Measurements from ENCODE around the gene RBBP4.
"Not testable (repeated sequence)": the region's sequence is repeated elsewhere in the genome, so short reads cannot be mapped to it uniquely, and the experiment has no call there.

RBBP4 gene

GRCh38 chr1:32650752-32651460, at the start of gene RBBP4:
RBBP4 (plus strand) TSS chr1:32651208; CDS start chr1:32651307, 99 bp downstream.
- DNase-seq (ENCODE audit: low read depth in 3 of 3, low spot score in 1 of 3), result peak; percentile 94 to 97 (median 97)

- DNase-seq (ENCODE audit: low read depth in 3 of 3, low spot score in 1 of 3), result no peak
Observed at GRCh38 chr1:32605711-32606424, 45.1 kb upstream of the RBBP4 start.

DNA sequence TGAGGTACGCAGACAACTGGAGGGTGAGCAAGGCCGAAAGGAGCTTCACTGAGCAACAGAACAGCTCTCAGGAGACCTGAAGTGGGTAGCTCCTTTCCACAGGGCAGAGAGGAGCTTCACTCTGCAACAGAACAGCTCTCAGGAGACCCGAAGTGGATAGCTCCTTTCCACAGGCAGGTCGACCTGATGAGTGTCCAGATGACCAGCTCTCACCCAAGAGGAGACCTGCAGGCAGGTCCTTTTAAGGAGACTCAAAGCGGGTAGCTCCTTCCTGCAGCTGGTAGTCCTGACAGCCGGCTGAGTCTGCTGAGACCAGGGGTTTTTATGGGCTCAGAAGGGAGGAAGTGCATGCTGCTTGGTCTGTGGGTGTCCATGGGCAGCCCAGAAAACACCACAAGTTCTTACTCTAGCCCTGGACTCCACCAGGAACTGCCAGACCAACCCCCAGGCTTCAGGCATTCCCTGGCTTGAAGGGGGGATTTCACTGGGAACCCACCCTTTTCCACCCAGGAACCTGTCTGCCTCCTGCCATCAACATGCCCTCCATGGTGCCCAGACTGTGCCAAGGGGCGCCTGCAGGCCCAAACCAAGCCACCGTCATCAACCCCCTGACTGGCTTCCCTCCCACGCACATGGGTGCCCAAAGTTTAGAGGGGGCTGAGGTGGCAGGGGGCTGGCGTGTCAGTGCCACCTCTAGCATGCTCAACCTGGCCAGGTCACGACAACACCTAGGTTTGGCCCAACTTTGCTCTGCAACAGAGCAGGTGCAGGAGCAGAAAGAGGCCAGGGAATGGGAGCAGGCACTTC, 44.2 kb upstream of the RBBP4 start:
- DNase-seq (ENCODE audit: low read depth in 3 of 3, low spot score in 1 of 3), result no peak

DNA sequence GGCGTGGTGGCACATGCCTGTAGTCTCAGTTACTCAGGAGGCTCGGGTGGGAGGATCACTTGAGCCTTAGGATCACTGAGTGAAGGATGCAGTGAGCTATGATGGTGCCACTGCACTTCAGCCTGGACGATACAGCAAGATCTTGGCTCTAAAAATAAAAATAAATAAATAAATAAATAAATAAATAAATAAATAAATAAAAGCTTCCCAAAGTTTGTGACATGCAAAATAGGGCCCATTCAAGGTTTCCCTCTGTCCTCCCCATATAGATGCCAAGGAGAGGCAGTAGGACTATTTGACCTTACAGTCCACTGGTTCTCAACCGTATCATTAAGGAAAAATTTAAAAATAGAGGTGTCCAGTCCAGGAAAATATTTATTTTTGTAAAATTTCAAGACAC, 41.8 kb upstream of the RBBP4 start:
- DNase-seq (ENCODE audit: low read depth in 3 of 3, low spot score in 1 of 3), result no peak

DNA sequence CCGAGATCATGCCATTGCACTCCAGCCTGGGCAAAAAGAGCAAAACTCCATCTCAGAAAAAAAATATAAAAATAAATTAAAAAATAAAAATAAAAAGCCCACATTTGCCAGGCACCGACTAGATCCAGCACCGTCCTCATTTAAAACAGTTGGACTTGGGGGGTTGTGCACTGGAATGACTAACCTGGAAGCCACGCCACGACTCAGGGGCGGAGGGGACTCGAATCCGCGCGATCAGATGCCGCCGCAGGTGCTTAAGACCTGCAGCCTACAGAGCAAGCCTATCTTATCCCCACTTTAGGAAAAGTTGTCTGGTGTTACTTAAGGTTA, 39.2 kb upstream of the RBBP4 start:
- no peak for DNase-seq (ENCODE audit: low read depth in 3 of 3, low spot score in 1 of 3)

DNA sequence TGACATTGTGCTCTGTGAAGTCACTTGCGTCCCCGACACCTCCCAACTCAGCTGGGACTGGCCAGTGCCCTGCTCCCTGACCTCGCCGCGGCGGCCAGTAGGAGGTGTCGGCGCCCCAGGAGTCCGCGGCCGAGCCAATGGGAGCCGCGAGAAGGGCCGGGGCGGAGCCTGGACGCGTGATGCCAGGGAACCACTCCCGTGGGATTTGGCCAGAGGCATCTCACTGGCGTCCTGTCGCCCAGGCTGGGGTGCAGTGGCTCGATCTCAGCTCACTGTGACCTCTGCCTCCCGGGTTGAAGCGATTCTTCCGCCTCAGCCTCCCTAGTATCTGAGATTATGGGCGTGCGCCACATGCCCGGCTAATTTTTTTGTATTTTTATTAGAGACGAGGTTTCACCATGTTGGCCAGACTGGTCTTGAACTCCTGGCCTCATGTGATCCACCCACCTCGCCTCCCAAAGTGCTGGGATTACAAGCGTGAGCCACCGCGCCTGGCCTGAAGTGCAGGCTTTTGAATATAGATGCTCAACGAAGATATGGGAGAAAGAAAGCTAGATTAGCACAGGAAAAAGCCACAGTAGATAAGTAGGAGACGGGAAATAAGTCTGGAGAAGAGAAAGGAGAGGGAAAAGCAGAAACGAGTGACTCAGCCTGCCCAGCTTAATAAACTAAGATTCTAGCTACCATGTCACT, 38.7 kb upstream of the RBBP4 start:
- peak in 1 of 3 donors; percentile 18 for DNase-seq (ENCODE audit: low read depth in 3 of 3, low spot score in 1 of 3)

GRCh38 chr1:32613472-32613871, 37.5 kb upstream of the RBBP4 start:
- DNase-seq (ENCODE audit: low read depth in 3 of 3, low spot score in 1 of 3), result no peak

GRCh38 chr1:32618673-32619221, 32.3 kb upstream of the RBBP4 start:
- DNase-seq (ENCODE audit: low read depth in 3 of 3, low spot score in 1 of 3), result no peak

- no peak for DNase-seq (ENCODE audit: low read depth in 3 of 3, low spot score in 1 of 3)
Observed at GRCh38 chr1:32619701-32620485, 31.1 kb upstream of the RBBP4 start.

DNA sequence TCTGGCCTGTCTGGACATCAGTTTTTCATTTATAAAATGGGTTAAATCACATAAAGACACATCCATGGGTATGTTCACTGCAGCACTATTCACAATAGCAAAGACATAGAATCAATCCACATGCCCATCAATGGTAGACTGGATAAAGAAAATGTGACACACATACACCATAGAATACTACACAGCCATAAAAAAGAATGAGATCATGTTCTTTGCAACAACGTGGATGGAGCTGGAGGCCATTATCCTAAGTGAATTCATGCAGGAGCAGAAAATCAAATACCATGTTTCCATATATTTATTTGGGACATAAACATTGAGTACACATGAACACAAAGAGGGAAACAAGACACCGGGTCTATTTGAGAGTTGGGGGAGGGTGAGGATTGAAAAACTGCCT, 28.8 kb upstream of the RBBP4 start:
- DNase-seq (ENCODE audit: low read depth in 3 of 3, low spot score in 1 of 3), result no peak

- DNase-seq (ENCODE audit: low read depth in 3 of 3, low spot score in 1 of 3), result no peak
Observed at GRCh38 chr1:32622806-32623681, 28.0 kb upstream of the RBBP4 start.

GRCh38 chr1:32623775-32624174, 27.2 kb upstream of the RBBP4 start:
- no peak for DNase-seq (ENCODE audit: low read depth in 3 of 3, low spot score in 1 of 3)

- no peak for DNase-seq (ENCODE audit: low read depth in 3 of 3, low spot score in 1 of 3)
Observed at GRCh38 chr1:32626176-32626575, 24.8 kb upstream of the RBBP4 start.

GRCh38 chr1:32627596-32628162, 23.3 kb upstream of the RBBP4 start:
- DNase-seq (ENCODE audit: low read depth in 3 of 3, low spot score in 1 of 3), result no peak

- not testable (repeated sequence) for DNase-seq (ENCODE audit: low read depth in 3 of 3, low spot score in 1 of 3)
Observed at GRCh38 chr1:32630173-32630572, 20.8 kb upstream of the RBBP4 start.

DNA sequence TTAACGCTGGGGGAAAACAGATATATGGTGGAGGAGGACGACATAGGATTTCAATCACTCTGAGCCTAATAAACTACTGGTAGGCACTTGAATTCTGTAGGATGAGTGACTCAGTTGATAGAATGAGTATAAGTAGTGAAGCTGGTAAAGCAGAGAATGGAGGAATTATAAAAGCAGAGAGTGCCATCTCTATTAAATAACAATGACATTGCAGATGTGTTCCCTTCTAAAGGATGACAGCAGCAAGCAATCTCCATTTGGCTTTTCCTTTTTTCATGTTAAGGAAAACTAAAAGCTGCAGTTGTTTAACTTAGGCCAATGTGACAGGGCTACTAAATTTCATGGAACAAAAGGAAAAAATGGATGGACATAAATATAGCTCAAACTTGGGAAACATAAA, 18.2 kb upstream of the RBBP4 start:
- no peak for DNase-seq (ENCODE audit: low read depth in 3 of 3, low spot score in 1 of 3)

DNA sequence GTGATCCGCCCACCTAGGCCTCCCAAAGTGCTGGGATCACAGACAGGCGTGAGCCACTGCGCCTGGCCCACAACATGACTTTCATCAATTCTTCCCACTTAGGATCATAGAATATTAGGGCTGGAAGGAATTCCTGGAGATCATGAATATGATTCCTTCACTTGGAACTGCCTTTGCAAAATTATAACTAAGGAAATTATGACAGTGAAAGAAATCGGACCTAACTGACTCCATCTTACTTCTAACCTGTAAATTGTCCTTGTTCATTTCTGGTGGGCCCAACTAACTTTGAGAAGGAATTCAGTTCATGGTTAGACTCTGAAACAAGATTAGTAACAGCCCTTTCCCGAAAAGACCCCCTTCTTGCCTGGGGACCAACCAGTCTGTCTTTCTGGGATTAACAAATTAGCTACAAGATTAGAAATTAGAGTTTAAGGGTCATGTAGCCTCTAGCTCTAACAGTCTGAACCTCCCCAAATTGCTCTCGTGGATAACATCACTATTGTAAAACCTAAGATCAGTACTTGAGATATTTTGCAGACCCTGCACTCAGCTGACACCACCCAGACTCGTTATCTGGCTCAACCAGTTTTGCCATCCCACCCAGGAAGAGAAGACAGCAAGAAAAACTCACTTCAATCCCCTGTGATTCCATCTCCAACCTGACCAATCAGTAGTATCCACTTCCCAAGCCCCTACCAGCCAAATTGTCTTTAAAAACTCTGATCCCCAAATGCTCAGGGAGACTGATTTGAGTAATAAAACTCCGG, 15.3 kb upstream of the RBBP4 start:
- DNase-seq (ENCODE audit: low read depth in 3 of 3, low spot score in 1 of 3), result no peak

DNA sequence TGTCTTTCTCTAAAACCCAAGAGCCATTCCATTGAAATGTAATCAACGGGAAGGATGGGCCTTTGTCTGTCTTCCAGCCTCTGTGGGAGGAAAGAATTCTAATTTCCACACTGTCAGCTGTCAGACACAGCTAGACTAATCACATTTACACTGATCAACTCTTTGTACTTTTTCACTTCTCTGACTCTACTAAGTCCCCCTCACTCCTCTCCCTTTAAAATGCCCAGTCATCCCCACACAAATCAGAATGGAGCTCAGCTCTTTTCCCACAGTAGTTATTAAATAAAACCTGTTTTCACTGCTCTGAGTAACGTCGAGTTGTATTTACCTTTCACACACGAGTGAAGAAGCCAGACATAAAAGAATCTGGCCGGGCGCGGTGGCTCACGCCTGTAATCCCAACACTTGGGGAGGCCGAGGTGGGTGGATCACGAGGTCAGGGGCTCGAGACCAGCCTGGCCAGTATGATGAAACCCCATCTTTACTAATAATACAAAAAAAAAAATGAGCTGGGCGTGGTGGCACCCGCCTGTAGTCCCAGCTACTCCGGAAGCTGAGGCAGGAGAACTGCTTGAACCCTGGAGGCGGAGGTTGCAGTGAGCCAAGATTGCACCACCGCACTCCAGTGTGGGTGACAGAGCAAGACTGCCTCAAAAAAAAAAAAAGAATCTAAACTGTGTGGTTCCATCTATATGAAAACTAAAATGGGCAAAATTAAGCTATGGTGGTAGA, 13.9 kb upstream of the RBBP4 start:
- DNase-seq (ENCODE audit: low read depth in 3 of 3, low spot score in 1 of 3), result no peak

Data from stimulated activated CD4-positive, alpha-beta T cell treated with anti-CD3 and anti-CD28 coated beads, TNF-alpha, amount 100 ng/mL, for 1 hour (primary cell).